ENCODE data around the gene RAB18.

- TF ChIP-seq, protein P1, sequence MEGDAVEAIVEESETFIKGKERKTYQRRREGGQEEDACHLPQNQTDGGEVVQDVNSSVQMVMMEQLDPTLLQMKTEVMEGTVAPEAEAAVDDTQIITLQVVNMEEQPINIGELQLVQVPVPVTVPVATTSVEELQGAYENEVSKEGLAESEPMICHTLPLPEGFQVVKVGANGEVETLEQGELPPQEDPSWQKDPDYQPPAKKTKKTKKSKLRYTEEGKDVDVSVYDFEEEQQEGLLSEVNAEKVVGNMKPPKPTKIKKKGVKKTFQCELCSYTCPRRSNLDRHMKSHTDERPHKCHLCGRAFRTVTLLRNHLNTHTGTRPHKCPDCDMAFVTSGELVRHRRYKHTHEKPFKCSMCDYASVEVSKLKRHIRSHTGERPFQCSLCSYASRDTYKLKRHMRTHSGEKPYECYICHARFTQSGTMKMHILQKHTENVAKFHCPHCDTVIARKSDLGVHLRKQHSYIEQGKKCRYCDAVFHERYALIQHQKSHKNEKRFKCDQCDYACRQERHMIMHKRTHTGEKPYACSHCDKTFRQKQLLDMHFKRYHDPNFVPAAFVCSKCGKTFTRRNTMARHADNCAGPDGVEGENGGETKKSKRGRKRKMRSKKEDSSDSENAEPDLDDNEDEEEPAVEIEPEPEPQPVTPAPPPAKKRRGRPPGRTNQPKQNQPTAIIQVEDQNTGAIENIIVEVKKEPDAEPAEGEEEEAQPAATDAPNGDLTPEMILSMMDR (IDR thresholded peaks at IDR 0.05), result no peak
- TF ChIP-seq POLR2A (IDR thresholded peaks at IDR 0.05) (no peak), EP300 (IDR thresholded peaks at IDR 0.05; ENCODE audit: low read depth) (no peak), POLR2AphosphoS5 (IDR thresholded peaks at IDR 0.05) (no peak)
Measured at GRCh38 chr10:27506280-27506679, 2.2 kb downstream of the RAB18 start.
